Fibroblast of villous mesenchyme (primary cell): ENCODE data around the gene DNM2. TPM values are rescaled to one million over a fixed set of nuclear protein-coding genes. Genes with fewer than 3 reads are reported as not detected.
A peak's percentile ranks its signal among the peaks of the same experiment; 100 is the strongest.

Source experiments
- DNase-seq: peaks from one replicate; pipeline ENCODE4 v3.0.0-alpha.2; 2010; ENCODE audit warnings: low read depth
- H3K4me3 ChIP-seq: 2 replicates; pipeline ENCODE4 v1.5.1; 2011; ENCODE audit warnings: low read depth, mild to moderate bottlenecking, low read length
- total RNA-seq: library from RNA; depleted of rRNA; stranded (reverse); fragments of >200 nt; gene quantifications from 2 replicates; pipeline ENCODE4 v1.2.3, GENCODE V29; 2012
- TF ChIP-seq, protein P1 (sequence below): IDR thresholded peaks from 2 replicates; pipeline ENCODE4 v1.5.1; 2012; ENCODE audit warnings: low read depth, mild to moderate bottlenecking, low read length; ENCODE audit not compliant: insufficient read depth

DNM2 gene
- total RNA-seq, 1 donor, result 101 TPM

DNA sequence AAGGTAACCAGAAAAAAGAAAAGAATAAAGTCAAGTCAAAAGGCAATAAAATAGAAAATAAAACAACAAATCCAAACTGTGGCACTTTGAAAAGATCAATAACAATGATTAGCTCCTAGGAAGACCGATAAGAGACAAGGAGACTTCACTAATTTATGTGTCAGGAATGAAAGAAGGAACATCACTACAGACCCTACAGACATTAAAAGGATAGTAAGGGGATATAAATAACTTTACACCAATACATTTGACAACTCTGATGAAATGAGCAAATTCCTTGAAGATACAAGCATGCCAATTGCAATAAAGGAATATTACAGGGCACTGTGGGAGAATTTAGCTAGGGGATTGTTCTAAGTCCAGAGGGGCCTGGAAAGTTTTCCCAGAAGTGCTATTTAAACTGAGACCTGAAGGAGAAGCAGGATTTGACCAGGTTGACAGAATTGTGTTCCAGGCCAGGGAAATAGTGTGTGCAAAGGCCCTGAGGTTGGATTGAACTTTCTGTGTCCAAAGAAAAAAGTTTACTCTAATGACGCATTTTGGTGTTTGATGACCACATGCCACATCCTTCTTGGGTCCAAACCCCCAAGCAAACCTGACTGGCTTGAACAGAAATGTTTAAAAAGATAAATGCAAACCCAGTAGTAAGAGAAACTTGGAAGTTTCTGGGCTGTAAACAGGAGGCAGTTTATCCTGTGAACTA, 128.8 kb downstream of the DNM2 start:
- TF ChIP-seq, protein P1, sequence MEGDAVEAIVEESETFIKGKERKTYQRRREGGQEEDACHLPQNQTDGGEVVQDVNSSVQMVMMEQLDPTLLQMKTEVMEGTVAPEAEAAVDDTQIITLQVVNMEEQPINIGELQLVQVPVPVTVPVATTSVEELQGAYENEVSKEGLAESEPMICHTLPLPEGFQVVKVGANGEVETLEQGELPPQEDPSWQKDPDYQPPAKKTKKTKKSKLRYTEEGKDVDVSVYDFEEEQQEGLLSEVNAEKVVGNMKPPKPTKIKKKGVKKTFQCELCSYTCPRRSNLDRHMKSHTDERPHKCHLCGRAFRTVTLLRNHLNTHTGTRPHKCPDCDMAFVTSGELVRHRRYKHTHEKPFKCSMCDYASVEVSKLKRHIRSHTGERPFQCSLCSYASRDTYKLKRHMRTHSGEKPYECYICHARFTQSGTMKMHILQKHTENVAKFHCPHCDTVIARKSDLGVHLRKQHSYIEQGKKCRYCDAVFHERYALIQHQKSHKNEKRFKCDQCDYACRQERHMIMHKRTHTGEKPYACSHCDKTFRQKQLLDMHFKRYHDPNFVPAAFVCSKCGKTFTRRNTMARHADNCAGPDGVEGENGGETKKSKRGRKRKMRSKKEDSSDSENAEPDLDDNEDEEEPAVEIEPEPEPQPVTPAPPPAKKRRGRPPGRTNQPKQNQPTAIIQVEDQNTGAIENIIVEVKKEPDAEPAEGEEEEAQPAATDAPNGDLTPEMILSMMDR, result no peak
- H3K4me3 ChIP-seq, result no peak overlapping the region

DNA sequence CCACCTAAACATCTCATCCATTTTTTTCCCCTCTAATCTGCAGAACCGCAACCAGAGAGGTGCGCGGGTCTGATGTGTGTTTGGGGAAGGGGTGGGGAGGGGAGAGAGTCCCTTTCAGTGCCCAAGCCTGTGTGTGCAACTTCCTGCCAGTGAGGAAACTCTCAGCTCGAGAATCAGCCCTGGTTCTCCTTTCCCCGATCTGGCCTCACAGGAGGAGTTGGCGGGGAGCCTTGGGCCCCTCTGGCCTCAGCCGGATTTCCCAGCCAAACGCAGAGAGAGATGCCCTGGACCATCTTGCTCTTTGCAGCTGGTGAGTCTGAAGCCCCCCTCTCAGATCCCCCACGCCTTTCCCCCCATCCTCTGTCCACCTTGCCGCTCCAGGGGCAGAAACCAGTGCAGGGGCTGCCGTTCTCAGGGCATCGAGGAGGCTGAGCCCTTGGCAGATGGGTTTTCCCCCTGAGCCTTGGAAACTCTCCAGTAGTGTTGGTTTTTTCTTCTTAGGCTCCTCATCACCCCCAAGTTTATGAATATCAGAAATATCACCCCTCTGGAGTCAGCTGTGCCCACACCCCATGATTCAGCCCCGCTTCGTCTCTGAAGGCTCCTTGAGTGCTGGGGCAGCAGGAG, 130.5 kb downstream of the DNM2 start, which contains the start of gene C19orf38:
TSS of gene C19orf38 (plus strand) at position 186 of the 627 bp plus-strand sequence. CDS start at position 280, 94 bp downstream.
- TF ChIP-seq, protein P1, result no peak
- DNase-seq, result no peak
- no peak within 1 kb of the TSS for H3K4me3 ChIP-seq

More for the DNA sequence above, 128.8 kb downstream of the DNM2 start:
- DNase-seq, result no peak

DNA sequence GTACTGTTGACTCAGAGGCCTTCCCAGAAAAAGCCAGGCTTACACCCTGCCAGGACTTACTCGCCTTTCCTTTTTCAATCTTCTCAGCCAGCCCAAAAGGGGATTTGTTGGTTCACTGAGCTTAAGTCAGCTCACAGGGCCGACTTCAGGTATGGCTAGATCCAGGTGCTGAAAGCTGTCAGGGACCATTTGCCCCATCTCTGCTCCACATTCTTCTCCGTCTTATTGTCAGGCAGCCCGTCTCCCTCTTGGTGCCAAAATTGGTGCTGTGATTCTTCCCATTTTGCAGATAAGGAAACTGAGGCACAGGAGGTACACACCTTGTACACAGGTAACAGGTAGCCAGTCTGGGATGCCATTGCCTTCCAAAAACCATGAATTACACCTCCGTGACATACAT, 132.8 kb downstream of the DNM2 start:
- no peak for DNase-seq
- TF ChIP-seq, protein P1, result no peak
- no peak overlapping the region for H3K4me3 ChIP-seq

DNA sequence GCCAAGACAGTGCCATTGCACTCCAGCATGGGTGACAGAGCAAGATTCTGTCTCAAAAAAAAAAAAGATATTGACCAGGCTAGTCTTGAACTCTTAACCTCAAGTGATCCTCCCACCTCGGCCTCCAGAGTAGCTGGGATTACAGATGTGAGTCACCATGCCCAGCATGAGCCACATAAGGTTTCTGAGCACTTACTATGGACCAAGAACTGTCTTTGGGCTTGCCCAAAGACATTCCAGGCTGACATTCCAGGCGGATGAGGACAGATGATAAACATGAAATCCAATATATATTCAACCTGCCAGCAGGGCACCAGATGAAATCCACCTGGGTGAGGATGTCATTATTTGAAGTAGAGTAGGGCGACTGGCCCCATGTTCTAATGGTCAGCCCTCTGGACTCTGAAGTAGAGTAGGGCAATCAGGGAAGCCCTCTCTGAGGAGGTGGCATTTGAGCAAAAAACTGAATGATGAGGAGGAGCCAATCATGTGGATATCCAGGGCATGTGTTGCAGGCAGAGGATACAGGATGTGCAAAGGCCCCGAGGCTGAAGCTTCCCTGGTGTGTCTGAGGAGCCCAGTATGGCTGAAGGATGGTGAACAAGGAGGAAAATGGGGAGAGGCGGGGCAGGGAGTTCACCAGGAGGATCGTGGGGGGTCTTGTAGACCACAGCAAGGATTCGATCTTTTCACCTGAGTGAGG, 134.4 kb downstream of the DNM2 start:
- DNase-seq, result peak; percentile 38
- H3K4me3 ChIP-seq, result no peak overlapping the region
- TF ChIP-seq, protein P1, result no peak

DNA sequence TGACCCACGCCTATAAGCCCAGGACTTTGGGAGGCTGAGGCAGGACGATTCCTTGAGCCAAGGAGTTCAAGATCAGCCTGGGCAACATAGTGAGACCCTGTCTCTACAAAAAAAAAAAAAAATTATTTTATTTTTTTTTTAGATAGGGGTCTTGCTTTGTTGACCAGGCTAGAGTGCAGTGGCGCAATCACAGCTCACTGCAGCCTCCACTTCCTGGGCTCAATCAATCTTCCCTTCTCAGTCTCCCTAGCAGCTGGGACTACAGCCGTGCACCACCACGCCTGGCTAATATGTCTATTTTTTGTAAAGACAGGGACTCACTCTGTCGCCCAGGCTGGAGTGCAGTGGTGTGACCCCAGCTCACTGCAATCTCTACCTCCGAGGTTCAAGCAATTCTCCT, 135.1 kb downstream of the DNM2 start:
- TF ChIP-seq, protein P1, result no peak
- no peak overlapping the region for H3K4me3 ChIP-seq
- DNase-seq, result no peak

DNA sequence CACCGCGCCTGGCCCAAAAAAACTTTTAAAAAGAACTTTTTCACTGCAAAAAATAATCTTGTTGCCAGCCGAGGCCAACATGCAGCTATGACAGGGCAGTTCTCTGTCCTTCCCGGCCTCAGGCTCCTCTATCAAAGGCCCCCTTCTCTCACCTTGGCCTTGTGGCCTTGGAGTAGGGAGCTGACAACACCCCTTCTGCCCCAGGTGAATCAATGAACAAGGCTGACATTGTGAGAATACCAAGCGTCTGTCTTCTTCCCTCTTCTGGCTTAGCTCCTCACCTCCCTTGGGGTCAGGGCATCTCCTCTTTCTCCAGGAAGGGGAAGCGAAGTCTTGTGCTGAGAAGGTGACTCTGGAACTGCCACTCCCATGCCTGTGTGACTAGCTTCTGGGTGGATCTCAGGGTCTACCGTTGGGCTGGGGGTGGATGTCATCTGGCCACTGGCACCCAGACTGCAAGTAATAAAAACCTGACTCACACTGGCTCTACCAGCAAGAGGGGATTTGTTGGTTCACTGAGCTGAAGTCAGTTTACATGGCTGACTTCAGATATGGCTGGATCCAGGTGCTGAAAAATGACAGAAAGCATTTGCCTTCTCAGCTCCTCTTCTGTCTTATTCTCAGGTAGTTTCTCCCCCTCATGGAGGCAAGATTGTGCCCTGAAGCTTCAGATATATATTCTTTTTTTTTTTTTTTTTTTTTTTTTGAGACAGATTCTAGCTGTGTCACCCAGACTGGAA, 136.6 kb downstream of the DNM2 start:
- DNase-seq, result no peak
- TF ChIP-seq, protein P1, result no peak
- no peak overlapping the region for H3K4me3 ChIP-seq
